ENCODE measurements around the gene IL1B. TPM values are rescaled to one million over a fixed set of nuclear protein-coding genes. Genes with fewer than 3 reads are reported as not detected.

The IL1B gene
- total RNA-seq, 1 donor from 2014 or later, result not detected

GRCh38 chr2:112830682-112831512 lies 5.7 kb downstream of the IL1B start:
- intact Hi-C loops (cut with micrococcal nuclease), result no loop called here

DNA sequence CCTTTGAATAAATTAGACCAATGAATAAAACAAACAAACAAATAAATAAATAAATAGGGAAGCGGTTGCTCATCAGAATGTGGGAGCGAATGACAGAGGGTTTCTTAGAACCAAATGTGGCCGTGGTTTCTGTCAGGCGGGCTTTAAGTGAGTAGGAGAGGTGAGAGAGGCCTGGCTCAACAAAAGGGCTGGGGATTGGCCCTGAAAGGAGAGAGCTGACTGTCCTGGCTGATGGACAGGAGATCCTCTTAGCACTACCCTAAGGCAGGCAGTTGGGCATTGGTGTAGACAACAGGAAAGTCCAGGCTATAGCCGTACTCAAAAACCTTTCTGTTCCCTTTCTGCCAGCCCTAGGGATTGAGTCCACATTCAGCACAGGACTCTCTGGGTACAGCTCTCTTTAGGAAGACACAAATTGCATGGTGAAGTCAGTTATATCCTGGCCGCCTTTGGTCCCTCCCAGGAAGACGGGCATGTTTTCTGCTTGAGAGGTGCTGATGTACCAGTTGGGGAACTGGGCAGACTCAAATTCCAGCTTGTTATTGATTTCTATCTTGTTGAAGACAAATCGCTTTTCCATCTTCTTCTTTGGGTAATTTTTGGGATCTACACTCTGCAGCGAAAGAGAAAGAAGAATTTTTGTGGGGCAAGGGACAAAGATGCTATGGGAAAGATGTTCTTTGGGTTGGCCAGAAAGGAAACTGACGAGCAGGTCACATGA lies 6.5 kb downstream of the IL1B start:
- intact Hi-C loops (cut with micrococcal nuclease), result no loop called here

DNA sequence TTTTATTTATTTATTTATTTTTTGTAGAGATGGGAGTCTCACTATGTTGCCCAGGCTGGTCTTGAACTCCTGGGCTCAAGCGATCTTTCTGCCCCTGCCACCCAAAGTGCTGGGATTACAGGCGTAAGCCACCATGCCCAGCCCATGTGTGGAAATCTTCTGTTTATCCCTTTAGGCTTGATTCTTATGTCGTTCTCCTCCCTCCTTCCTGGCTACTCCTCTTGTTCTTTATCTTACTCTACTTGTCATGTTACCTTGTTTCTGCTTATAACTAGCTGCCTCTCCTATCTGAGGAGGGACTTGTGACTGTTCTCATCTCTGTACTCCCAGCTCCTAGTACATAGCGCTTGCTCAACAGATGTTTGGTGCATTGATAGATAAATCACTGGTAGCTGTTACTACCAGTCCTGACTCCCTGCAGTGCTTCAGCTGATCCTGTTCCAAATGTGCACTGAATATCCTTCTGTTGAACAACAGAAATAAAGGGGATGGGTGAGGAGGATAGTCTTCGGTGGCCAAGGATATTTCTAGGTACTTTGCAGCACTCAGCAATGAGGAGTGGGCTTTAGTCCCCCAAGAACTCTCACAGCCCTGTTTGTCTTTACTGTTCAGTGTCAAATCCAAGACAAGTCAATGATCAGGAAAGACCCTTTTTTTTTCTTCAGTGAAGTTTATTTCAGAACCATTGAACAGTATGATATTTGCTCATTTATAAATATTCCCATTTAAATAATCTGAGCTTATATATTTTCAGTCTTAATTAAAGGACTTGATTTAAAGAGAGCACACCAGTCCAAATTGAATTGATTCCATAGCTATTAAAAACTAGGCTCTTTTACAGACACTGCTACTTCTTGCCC lies 7.2 kb downstream of the IL1B start:
- intact Hi-C loops (cut with micrococcal nuclease), result no loop called here

DNA sequence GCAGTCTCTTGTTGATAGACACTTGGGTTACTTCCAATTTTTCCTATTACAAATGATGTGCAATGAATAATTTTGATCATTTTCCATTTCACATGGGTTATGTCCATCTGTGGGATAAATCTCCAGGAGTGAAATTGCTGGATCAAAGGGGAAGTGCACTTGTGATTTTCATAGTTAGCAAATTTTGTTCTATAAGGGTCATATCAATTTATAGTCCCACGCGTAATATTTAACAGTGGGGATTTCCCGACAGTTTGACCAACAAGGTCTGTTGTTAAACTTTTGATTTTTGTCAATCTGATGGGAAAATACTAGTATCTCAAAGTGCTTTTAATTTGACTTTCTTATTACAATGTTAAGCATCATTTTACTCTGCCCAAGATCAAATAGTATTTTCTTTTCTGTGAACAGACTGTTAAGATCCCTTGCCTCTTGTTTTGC lies 8.3 kb downstream of the IL1B start:
- intact Hi-C loops (cut with micrococcal nuclease), result no loop called here

- intact Hi-C loops (cut with micrococcal nuclease), result no loop called here
Observed at GRCh38 chr2:112827604-112828185, 8.9 kb downstream of the IL1B start.

DNA sequence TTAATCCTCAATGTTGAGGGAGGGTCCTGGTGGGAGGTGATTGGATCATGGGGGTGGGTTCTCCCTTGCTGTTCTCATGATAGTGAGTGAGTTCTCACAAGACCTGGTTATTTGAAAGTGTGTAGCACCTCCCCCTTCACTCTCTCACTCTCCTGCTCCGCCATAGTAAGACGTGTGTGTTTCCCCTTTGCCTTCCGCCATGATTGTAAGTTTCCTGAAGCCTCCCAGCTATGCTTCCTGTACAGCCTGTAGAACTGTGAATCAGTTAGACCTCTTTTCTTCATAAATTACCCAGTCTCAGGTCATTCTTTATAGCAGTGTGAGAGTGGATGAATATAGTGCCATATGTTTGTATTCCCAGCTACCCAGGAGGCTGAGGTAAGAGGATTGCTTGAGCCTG lies 9.6 kb downstream of the IL1B start:
- intact Hi-C loops (cut with micrococcal nuclease), result no loop called here

DNA sequence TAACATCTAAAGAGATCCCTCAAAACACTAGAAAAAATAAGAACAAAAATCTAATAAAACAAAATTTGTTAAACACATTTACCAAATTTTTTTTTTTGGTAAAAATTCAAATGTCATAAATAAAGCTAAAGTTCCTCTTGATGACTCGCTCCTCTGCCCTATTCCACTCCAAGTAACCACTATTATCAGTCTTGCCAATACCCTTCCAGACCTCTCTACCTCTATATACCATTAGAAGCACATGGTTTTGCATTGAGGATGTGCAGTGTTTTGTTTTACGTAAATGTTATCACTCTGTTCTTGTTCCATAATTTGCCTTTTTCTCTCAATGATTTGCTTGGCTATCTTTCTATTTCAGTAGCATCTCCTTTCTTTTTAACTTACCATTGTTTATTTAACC lies 10.9 kb downstream of the IL1B start:
- intact Hi-C loops (cut with micrococcal nuclease), result no loop called here

- intact Hi-C loops (cut with micrococcal nuclease), result loop anchor here (5.0 kb wide), 1 partner anchor 47 kb away; no protein-coding TSS in a partner anchor
Observed at GRCh38 chr2:112824694-112825085, 11.9 kb downstream of the IL1B start.

DNA sequence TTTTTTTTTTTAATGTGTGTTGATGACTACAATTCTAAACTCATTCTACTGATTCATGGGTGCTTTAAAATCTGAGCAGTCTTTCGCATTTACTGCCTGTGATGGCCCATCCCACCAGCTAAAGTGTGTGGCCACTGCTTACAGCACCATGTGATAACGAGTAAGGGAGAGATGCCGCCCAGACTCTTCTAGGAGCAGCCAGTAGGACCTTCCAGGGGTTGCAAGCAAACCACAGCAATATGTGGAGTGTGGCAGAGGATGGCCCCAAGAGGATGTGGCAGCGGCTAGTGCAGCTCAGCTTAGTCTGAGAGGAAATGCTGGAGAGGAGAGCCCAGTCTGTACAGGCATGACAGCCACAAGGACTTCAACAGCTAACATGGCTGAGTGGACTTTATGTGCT lies 14.9 kb downstream of the IL1B start:
- intact Hi-C loops (cut with micrococcal nuclease), result loop anchor here (1.0 to 5.0 kb wide), 5 partner anchors 9 to 100 kb away; partner anchors contain the start of gene CKAP2L

DNA sequence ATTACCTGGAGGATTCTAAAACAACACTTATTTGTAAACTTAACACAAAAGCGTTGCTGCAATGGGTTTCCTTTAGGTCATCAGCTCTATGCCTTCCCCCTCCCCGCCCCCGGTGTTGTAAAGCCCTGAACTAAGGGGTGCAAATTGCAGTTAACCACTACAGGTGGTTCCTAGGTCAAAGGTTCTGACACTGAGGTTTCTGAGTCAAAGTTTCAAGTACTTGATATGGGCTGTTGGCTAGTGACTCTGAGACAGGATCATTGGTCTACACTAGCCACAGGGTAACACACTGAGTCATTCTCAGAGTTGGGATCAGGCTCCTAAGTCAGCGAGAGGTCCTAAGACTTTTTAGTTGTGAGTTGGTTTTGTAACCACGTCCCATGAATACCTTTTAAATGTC lies 15.4 kb downstream of the IL1B start:
- intact Hi-C loops (cut with micrococcal nuclease), result loop anchor here (1.0 to 5.0 kb wide), 4 partner anchors 9 to 100 kb away; partner anchors contain the start of gene CKAP2L

- intact Hi-C loops (cut with micrococcal nuclease), result loop anchor here (5.0 kb wide), 1 partner anchor 43 kb away; no protein-coding TSS in a partner anchor
Observed at GRCh38 chr2:112820343-112820742, 16.2 kb downstream of the IL1B start.

DNA sequence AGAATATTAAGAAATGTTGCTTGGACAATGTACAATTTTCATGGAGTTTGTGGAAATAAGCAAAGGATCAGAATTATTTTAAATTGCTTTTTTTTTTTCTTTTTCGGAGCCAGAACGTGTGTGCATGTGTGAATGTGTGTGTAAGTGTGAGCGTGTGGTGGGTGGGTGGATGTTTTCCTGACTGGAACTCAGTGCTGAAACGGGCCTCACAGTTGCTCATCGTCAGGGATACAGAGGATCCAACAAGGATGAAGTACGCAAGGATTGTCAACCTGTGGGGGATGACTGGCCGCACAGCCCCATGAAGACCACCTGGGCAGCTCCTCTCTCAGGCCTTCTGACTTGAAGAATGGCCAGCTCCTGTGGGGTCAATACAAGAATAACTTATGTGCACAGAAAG lies 17.5 kb downstream of the IL1B start:
- intact Hi-C loops (cut with micrococcal nuclease), result no loop called here

GRCh38 chr2:112818094-112818902 lies 18.3 kb downstream of the IL1B start:
- intact Hi-C loops (cut with micrococcal nuclease), result no loop called here

GRCh38 chr2:112817082-112817689 lies 19.4 kb downstream of the IL1B start:
- intact Hi-C loops (cut with micrococcal nuclease), result no loop called here

GRCh38 chr2:112814278-112814677 lies 22.3 kb downstream of the IL1B start:
- intact Hi-C loops (cut with micrococcal nuclease), result no loop called here

DNA sequence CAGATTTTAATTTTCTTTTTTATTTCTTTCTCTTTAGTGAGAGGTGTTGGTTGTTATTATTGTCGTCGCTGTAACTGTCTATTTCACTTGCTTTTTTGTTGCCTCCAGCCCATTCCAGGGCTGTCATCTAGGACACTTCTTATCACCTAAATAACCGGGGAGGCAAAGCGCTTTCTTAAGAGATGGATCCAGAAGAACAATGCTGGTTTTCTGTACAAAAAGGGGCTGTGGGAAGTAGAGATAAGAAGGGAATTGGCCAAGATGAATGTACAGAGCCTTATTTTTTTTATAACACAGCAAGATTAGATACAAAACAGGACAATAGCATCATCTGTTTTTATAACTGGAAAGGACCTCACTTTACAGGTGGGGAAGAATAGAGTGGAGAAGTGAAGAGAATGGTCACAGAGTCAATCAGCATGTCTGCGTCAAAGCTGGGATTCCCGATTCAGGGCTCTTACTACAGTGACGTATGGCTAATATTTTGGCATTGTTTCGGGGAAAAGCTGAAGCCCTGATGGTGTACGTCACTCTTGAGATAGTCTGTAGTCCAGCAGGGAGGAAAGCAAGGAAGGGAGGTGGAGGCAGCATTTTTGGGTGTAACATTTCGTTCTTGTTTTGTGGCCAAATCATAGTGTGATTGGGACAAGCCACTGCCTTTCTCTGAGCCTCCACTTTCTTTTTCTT lies 23.2 kb downstream of the IL1B start:
- intact Hi-C loops (cut with micrococcal nuclease), result no loop called here

DNA sequence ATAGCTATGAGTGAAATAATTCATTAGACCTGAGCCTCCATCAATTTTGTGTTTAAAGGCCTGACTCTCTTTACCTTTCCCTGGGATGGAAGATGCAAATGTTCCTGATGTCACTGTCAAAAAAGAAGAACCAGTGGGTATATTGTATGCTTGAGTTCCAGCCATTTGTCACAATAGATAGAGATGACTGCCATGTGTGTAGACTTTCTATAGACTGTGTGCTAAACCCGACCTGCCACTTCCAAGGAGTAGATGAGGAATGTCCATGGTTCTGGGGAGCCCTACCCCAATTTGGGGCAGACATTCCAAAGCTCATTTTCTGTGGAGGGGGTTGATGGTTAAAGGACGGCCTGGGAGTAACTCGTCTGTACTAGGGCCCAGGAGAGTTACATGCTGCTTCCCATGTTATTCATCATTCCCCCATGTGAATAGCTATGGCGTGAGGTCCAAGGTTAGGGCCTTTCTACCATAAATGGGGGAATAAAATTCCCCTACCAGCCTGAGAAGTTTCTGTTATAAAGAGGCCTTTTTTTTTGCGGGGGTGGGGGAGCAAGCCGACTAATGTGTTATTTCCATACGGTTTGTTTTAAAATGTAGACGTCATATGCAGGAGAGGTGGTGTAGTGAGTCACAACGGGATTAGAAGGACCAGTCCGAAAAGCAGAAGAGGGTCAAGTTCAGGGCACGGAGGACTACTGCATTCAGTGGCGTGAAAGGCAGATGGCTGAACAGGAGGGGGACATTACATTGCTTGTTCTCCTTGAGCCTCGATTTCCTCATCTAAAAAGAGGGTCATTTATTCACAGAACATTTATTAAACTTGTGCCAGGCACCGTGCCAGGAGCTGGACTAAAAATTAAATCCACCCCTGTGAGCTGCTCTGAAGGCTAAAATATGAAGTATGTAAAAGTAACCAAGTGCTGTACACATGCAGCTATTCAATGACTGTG lies 24.0 kb downstream of the IL1B start:
- intact Hi-C loops (cut with micrococcal nuclease), result loop anchor here (1.0 kb wide), 1 partner anchor 9 kb away; no protein-coding TSS in a partner anchor

DNA sequence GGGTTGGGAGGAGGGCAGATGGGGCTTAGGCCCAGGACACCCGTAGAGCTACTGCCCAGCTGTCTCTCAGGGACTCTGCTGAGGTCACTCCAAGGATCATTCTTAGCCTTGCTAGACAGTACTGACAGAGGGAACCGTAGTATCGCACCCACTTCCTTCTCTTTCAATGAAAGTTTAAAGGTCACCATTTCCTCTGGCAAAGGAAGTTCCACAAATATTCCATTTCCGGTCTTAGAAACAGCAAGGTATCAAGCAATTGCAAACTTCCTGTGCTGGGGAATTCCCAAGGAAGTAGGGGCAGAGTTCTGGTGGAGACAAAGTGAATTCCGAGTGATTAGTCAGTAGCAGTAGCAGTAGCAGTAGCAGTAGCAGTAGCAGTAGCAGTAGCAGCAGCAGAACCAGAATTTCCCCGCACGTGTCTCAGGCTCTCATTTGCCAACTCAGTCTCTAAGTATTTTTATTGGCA lies 24.7 kb downstream of the IL1B start:
- intact Hi-C loops (cut with micrococcal nuclease), result loop anchor here (1.0 kb wide), 1 partner anchor 9 kb away; no protein-coding TSS in a partner anchor

Measured in T-helper 1 cell treated with Interleukin-12 subunit alpha and Interleukin-12 subunit beta and Interleukin-4 antibody, amounts not matched to agents 30 ng/mL and 1 ng/mL, for 36 hours (primary cell).